Purkinje cell (primary cell): ENCODE data around the gene TRIM61. TPM values are rescaled to one million over a fixed set of nuclear protein-coding genes. Genes with fewer than 3 reads are reported as not detected.

Source experiments
- polyA plus RNA-seq: library from polyadenylated mRNA; unstranded; fragments of >200 nt; fragmentation: Nextera tagmentation; gene quantifications from 2 replicates; pipeline ENCODE4 v1.2.1, GENCODE V29; 2014

The TRIM61 gene
- 3.1 and 3.8 TPM in 2 replicates for polyA plus RNA-seq

GRCh38 chr4:164977243-164978164 lies at the start of gene TRIM61:
TSS of gene TRIM61 (minus strand) at chr4:164977657. CDS start at chr4:164970002, 7,655 bp downstream.

Other genes starting within 250 kb of the TRIM61 start
- gene SMIM31, start 223.5 kb downstream of the TRIM61 start, polyA plus RNA-seq, result not detected in 2 replicates
- not detected in 2 replicates for gene APELA, start 100.5 kb downstream of the TRIM61 start, polyA plus RNA-seq
- gene TRIM60, start 54.3 kb upstream of the TRIM61 start, polyA plus RNA-seq, result not detected in 2 replicates
- gene TRIM75, start 76.2 kb upstream of the TRIM61 start, polyA plus RNA-seq, result not detected in 2 replicates
- 27.4 and 39.0 TPM in 2 replicates for gene TMEM192, start 135.2 kb upstream of the TRIM61 start, polyA plus RNA-seq
- 40.3 and 58.4 TPM in 2 replicates for gene KLHL2, start 229.9 kb upstream of the TRIM61 start, polyA plus RNA-seq